GM15510 (cell line): ENCODE measurements around the gene VSIG10L.

Experiments
- POLR2A ChIP-seq: IDR thresholded peaks from 3 replicates; pipeline ENCODE4 v1.6.1; 2011; ENCODE audit warnings: borderline replicate concordance; ENCODE audit not compliant: insufficient read length; ENCODE audit errors: extremely low read depth

Gene VSIG10L

DNA sequence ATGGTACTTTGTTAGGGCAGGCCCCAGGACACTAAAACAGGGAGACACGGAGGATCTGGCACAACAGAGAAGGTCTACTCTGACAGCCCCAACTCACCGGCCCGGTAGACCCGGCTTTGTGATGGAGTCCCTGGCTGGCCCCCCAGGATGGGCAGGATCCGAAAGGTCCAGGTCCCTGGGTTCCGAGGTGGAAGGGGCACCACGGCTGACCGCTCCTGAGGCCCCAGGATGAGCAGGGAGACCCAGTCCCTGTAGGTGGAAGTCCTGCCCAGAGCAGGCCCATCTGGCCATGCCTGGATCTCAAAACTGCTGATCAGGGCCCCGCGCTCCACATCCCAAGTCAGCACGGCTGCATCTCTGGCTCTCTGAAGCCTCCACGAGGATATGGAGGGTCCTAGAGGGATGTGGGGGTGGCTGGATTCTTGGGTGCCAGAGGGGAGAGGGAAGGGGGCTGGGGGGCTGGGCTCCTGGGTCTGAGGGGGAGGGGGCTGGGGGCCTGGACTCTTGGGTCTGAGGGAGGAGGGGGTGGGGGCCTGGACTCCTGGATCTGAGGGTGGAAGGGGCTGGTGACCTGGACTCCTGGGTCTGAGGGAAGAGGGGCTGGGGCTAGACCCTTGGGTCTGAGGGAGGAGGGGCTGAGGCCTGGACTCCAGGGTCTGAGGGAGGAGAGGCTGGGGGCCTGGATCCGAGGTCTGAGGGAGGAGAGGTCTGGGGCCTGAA, 4.6 kb downstream of the VSIG10L start:
- TF ChIP-seq POLR2A = no peak

DNA sequence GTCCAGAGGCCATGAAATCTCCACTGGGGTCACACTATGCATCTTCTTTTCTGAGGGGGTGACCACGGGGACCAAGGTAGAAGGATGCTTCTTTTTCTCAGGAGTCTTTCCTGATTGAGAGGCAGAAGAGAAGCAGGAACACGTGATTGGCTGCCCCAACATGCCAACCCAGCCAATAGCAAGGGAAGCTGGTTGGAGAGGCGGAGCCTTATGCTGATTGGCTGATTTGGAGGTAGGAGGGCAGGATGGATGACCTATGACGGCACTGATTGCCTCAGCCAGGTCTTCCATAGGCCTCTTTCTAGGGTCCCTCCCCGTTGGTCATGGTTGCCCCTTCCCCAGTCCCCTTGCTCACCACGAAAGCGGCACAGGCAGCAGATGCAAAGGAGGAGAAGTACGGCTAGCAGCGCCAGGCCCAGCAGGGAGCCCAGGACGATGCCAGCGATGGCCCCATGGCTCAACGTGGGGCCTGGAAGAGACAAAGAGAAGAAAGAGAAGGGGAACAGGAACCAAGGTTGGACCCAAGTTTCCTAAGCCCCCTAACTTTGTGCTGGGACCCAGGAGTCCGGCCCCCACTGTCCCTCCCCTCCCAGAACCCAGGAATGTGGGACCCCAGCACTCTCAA, 8.0 kb downstream of the VSIG10L start:
- TF ChIP-seq POLR2A = no peak

GRCh38 chr19:51331716-51332115, 10.2 kb downstream of the VSIG10L start:
- TF ChIP-seq POLR2A = no peak

DNA sequence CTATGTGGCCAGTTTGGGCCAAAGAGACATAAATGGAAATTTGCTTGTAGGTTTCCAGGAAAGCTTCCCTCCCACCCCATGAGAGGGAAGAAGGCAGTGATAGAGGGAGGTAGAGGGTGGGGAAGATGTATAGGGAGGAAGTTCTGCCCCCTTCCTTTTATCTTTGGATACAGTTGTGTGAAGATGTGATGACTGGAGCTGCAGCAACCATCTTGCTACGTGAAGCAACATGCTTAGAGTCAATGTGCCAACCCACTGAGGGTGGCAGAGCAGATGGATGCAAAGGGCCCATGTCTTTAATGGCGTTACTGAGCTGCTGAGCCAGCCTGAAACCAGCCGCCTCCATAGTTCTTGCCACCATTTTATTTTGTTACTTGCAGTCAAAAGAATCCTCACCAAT, 10.7 kb downstream of the VSIG10L start:
- no peak for TF ChIP-seq POLR2A

DNA sequence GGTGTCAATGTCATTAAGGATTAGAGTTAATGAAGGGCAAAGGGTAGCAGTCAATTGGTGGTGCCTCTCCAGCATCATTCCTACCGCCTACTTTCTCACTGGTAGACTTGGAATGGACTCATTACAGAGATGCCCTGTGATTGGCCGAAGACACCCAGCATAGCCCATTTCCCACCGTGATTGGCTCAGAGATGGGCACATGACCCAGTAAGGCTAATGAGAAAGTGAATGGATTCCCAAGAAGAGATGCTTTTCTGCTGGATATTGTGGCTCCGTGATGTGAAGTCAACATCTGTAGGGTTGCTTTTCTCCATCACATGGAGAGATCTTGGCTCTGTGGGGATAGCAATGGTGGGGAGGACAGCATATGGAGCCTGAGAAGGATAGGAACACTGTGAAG, 11.6 kb downstream of the VSIG10L start:
- TF ChIP-seq POLR2A = no peak

DNA sequence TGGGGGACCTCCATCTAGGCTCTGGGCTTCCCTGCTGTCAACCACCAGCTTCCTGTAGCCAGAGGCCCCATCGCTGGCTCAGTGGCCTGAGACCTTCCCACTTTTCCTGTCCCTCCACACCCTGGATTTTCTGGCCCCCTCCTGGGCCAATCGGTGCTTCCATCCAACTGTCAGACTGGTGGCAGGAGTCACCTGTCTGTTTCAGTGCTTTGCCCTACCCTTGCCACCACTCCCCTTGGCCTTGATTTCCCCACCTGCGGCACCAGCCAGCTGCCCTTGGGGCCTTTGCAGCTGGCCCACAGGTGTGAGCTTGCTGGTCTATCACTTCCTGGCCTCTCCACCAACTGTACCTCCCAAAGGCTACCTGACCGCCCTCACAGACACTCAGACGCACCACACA, 12.5 kb downstream of the VSIG10L start:
- TF ChIP-seq POLR2A = no peak

- no peak for TF ChIP-seq POLR2A
Measured at GRCh38 chr19:51327066-51328001, 14.6 kb downstream of the VSIG10L start.

- no peak for TF ChIP-seq POLR2A
Measured at GRCh38 chr19:51326216-51327065, 15.5 kb downstream of the VSIG10L start.

- no peak for TF ChIP-seq POLR2A
Measured at GRCh38 chr19:51325161-51325976, 16.6 kb downstream of the VSIG10L start.

DNA sequence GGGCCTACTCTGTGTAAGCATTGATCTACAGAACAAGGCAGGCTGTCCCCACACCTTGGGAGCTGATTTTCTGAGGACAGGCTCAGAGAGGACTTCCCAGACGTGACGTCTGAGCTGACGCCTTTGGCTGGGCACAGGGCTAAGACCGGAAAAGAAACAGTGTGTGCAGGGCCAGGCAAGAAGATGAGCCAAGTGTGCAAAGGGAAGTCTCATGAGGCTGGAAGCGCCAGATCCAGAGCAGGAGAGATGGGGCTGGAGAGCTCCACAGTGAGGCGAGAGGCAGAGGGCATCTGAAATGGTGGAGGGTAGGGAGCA, 17.8 kb downstream of the VSIG10L start:
- TF ChIP-seq POLR2A = no peak

DNA sequence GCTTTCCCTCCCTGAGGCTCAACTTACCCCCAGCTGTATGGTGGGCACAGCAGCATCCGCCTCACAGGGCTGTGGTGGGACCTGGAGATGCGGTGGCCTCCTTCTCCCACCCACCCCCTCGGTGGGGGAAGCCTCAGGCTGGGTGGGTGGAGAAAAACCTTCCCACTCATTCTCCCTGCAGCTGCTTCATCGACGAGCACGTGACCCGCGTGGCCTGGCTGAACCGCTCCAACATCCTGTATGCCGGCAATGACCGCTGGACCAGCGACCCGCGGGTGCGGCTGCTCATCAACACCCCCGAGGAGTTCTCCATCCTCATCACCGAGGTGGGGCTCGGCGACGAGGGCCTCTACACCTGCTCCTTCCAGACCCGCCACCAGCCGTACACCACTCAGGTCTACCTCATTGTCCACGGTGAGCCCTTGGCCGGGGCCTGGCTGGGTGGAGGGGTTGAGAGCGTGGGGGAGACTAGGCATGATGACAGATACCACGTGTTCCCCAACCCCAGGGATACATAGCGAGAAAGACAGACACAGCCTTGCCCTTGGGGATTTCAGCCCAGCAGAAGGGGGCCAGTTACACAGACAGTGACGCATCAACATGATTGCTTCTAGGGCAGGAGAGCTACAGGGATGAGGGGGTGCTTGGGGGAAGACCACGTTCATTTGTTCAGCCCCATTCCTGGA, 18.3 kb downstream of the VSIG10L start:
- TF ChIP-seq POLR2A = no peak

DNA sequence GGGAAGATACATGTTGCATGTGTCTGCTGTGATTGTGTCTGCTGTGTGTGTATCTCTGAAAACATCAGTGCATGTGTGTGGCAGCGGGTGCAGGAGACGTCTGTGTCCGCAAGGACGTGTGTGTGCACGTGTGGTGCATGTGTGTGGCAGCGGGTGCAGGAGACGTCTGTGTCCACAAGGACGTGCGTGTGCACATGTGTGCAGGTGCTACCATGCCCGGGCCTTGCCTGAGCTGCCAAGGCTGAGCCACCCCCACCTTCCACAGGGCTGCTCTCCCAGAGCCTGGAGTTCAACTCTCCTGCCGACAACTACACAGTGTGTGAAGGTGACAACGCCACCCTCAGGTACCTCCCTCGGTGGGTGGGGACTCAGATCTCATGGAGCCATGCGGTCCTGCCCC, 20.1 kb downstream of the VSIG10L start:
- no peak for TF ChIP-seq POLR2A

- TF ChIP-seq POLR2A = no peak
Measured at GRCh38 chr19:51320280-51320657, 21.7 kb downstream of the VSIG10L start.
